ENCODE measurements around the gene ELP1. TPM values are rescaled to one million over a fixed set of nuclear protein-coding genes. Genes with fewer than 3 reads are reported as not detected.

The ELP1 gene
- total and polyA plus RNA-seq, 2 experiments from 2014 or later, result 9.1 to 46.3 TPM

GRCh38 chr9:108883085-108883484 lies 50.8 kb downstream of the ELP1 start:
- no peaks in the 10 kb centered on the region for H3K9me2 ChIP-seq (ENCODE audit: insufficient read depth)
- no peak overlapping the region for H3K4me3 ChIP-seq
- Mint-ChIP-seq H3K4me3 (no peak overlapping the region), H3K4me1 (no peaks in the 10 kb centered on the region), H3K36me3 (ENCODE audit: low read depth) (peaks cover 28% of the 10 kb centered on the region), H3K27ac (no peak overlapping the region), H3K9me3 (no peaks in the 10 kb centered on the region), H3K27me3 (ENCODE audit: insufficient read depth, low read depth, poor library complexity) (no peaks in the 10 kb centered on the region)
- no peak for DNase-seq (ENCODE audit: low spot score)
- ATAC-seq, result no peak
- TF ChIP-seq ZNF114 (CRISPR knock-in tag; IDR thresholded peaks at IDR 0.05) (no peak), EZH2phosphoT487 (IDR thresholded peaks at IDR 0.05; ENCODE audit: unreplicated experiment) (no peak)
- H3K36me3 ChIP-seq (ENCODE audit: insufficient read depth), result peaks cover 13% of the 10 kb centered on the region
- no peaks in the 10 kb centered on the region; the same call in 1 of the 2 replicates for H4K20me1 ChIP-seq (replicated peaks; ENCODE audit: insufficient read depth)
- H3K27ac ChIP-seq (ENCODE audit: low read depth), result no peak overlapping the region
- no peaks in the 10 kb centered on the region for H3K27me3 ChIP-seq (ENCODE audit: insufficient read depth)
- no peaks in the 10 kb centered on the region for H3F3A ChIP-seq (replicated peaks; ENCODE audit: low read depth)
- no peaks in the 10 kb centered on the region for H3K4me1 ChIP-seq (ENCODE audit: insufficient read depth)
- no peak overlapping the region for H3K4me2 ChIP-seq
- no peak overlapping the region for H2AFZ ChIP-seq
- no peaks in the 10 kb centered on the region for H3K79me2 ChIP-seq (replicated peaks; ENCODE audit: insufficient read depth)

DNA sequence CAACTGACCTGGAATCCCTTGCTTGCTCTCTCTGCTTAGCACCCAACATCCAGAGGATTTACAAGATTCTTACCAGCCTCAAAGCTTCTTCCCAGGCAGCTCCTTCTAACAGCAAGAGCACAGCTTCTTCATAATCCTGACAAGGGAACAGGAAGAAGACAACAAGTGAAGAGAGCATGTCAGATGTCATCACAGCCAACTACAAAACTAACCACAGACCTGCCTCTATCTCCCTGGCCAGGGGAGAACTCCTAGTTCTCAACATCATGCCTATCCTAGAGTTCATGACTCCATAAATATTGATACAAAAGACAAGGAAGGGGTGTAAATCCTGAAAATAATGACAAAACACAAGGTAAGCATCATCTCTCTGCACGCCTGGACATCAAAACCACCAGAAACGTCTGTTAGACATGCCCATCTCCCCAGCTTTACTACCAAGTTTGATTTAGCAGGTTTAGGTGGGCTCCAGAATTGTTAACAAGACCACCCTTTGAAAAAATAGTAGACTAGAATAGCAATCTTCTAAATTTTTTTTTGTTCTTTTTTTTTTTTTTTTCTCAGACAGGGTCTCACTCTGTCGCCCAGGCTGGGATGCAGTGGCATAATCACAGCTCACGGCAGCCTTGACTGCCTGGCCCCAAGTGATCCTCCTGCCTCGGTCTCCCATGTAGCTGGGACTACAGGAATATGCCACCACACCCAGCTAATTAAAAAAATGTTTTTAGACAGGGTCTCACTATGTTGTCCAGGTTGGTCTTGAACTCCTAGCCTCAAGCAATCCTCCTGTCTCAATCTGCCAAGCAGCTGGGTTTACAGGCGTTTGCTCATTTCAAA lies 51.7 kb downstream of the ELP1 start:
- Histone ChIP-seq H4K20me1 (replicated peaks; ENCODE audit: insufficient read depth) (no peaks in the 10 kb centered on the region; the same call in 1 of the 2 replicates), H3K27me3 (ENCODE audit: insufficient read depth) (no peaks in the 10 kb centered on the region), H3K79me2 (replicated peaks; ENCODE audit: insufficient read depth) (no peaks in the 10 kb centered on the region), H3K4me1 (ENCODE audit: insufficient read depth) (no peaks in the 10 kb centered on the region), H3F3A (replicated peaks; ENCODE audit: low read depth) (no peaks in the 10 kb centered on the region), H3K36me3 (ENCODE audit: insufficient read depth) (peaks cover 16% of the 10 kb centered on the region), H2AFZ (no peak overlapping the region), H3K4me2 (no peak overlapping the region), H3K27ac (ENCODE audit: low read depth) (no peak overlapping the region), H3K4me3 (no peak overlapping the region), H3K9me2 (ENCODE audit: insufficient read depth) (no peaks in the 10 kb centered on the region)
- TF ChIP-seq ZNF114 (CRISPR knock-in tag; IDR thresholded peaks at IDR 0.05) (no peak), CTCF (conservative IDR thresholded peaks at IDR 0.05; ENCODE audit: low read depth in 2 of 2) (no peak), STAT1 (IDR thresholded peaks at IDR 0.05; ENCODE audit: unreplicated experiment) (no peak), ETS1 (IDR thresholded peaks at IDR 0.05) (no peak), REST (IDR thresholded peaks at IDR 0.05; ENCODE audit: unreplicated experiment) (no peak), EZH2phosphoT487 (IDR thresholded peaks at IDR 0.05; ENCODE audit: unreplicated experiment) (no peak)
- no peaks in the 10 kb centered on the region for H3K9me3 Mint-ChIP-seq
- H3K4me3 Mint-ChIP-seq, result no peak overlapping the region
- H3K36me3 Mint-ChIP-seq (ENCODE audit: low read depth), result peaks cover 36% of the 10 kb centered on the region
- H3K27me3 Mint-ChIP-seq (ENCODE audit: insufficient read depth, low read depth, poor library complexity), result no peaks in the 10 kb centered on the region
- no peak overlapping the region for H3K27ac Mint-ChIP-seq
- DNase-seq (ENCODE audit: low spot score), result no peak
- no peak for ATAC-seq
- H3K4me1 Mint-ChIP-seq, result no peaks in the 10 kb centered on the region

Measured in GM23338 (cell line).